Measurements from ENCODE around the gene UMAD1.

Gene UMAD1

DNA sequence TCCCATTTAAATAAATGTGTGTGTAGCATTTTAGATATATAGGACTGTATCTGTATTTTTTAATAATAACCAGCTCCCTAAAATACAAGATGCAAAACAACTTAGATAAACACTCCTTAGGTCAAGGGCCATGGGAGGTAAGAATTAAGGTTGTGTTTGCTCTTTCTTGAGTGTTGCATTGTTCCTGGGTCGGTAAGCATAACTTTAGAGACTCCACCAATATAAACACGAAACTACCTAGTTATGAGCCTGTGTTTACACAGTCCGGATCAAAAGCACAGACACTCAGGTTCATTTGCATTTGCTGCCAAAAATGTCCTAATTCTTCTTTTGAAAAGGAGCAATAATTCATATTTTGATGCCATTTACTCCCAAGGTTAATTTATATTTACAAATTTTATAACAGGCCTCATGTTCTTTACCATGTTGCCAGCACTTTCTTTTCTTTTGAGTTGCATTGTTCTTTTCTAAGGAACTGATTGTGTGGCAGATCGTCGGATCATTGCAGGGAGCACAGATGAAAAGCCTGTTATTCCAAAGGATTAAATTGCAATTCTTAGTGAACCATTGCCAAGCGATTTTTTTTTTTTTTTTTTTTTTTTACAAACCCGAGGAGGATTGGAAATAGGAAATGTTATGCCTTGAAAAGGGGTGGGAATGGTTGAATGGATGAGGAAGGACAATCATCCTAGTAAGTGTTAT is 282.3 kb downstream of the UMAD1 start:
- no peak for DNase-seq (ENCODE audit: low read depth in 2 of 2)

DNA sequence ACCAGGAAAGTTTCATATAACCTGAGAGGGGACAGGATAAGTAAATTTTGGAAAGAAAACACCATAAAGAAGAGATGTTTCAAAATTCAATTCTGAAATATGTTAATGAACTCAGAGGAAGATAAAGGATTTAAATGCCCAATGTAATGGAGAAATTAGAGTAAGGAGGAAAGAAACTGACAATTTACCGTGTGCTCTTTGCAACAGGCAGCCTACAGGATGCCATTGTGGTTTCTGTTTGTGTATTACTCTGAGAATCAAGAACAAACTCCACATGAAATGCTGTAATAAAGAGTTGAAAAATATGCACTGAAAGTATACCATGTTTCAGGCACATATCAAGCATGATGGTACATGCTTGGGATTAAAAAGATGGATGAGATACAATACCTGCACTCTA is 283.3 kb downstream of the UMAD1 start:
- DNase-seq (ENCODE audit: low read depth in 2 of 2) = no peak

DNA sequence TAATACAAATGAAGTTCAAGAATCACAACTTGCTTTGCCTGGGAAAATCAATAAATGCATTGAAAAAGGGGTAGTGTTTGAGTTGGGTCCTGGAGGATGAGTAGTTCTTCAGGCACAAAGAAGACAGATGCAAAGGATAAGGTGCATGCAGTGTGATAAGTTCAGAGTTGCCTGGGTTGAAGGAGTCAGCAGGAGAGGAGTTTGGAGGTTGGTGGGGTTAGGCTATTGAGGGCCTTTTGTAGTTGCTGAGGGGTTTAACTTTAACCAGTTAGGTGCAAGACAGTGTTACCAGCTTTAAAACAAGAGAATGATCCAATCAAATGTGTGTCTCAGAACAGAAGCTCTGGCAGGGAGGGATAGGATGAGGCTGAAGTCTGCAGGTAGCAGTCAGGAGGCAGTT is 283.8 kb downstream of the UMAD1 start:
- no peak for DNase-seq (ENCODE audit: low read depth in 2 of 2)

All from stimulated activated CD4-positive, alpha-beta T cell treated with anti-CD3 and anti-CD28 coated beads, Interleukin-12 subunit alpha, Interleukin-12 subunit beta, amount 100 ng/mL, for 24 hours (primary cell).